ENCODE results near the gene STK16.
"Not testable (repeated sequence)": the region's sequence is repeated elsewhere in the genome, so short reads cannot be mapped to it uniquely, and the experiment has no call there.

Gene STK16

GRCh38 chr2:219285894-219286425 lies 40.7 kb downstream of the STK16 start:
- no CpG with 5 or more reads among the region's 17 CpGs for WGBS, 2 donors (ENCODE audit: extremely low coverage in 2 of 2, insufficient read length in 2 of 2, insufficient replicate concordance in 1 of 2)
- peak overlapping the region; percentile 60 for H3K9ac ChIP-seq (ENCODE audit: low read depth, low read length, poor library complexity)
- peak overlapping the region; percentile 29 for H3K27ac ChIP-seq (replicated peaks; ENCODE audit: low read length)

GRCh38 chr2:219286436-219287115 lies 41.3 kb downstream of the STK16 start:
- Histone ChIP-seq H3K14ac (ENCODE audit: low read length) (peak overlapping the region; percentile 97), H2BK15ac (ENCODE audit: low read length) (peak overlapping the region; percentile 37), H3K36me3 (replicated peaks in 1 of 2; ENCODE audit: control insufficient read depth in 2 of 2, insufficient read depth in 2 of 2, low read length in 2 of 2) (peaks cover 17 to 30% of the 10 kb centered on the region in 2 donors), H2AFZ (ENCODE audit: low read length) (no peak overlapping the region), H3K4me1 (ENCODE audit: control insufficient read depth in 2 of 2, insufficient read depth in 1 of 2, low read depth in 1 of 2, low read length in 2 of 2) (peaks cover 6 to 7% of the 10 kb centered on the region in 2 donors), H2BK12ac (ENCODE audit: low read length) (peak overlapping the region; percentile 46), H3K27me3 (ENCODE audit: control insufficient read depth in 3 of 3, insufficient read depth in 3 of 3, low read depth in 1 of 3, low read length in 3 of 3) (peaks cover 0 to 5% (median 0%) of the 10 kb centered on the region in 3 experiments), H2AK5ac (ENCODE audit: low read depth, low read length) (peak overlapping the region; percentile 97), H3K79me1 (ENCODE audit: low read depth, low read length) (peaks cover 7% of the 10 kb centered on the region), H3K23ac (ENCODE audit: low read depth, low read length, poor library complexity) (peak overlapping the region; percentile 91), H4K8ac (ENCODE audit: low read depth, low read length) (peak overlapping the region; percentile 99), H2BK5ac (ENCODE audit: low read length) (peak overlapping the region; percentile 66), H4K91ac (ENCODE audit: low read depth, low read length, poor library complexity) (no peak overlapping the region), H3K27ac (replicated peaks; ENCODE audit: low read length) (peak overlapping the region; percentile 37), H3K18ac (ENCODE audit: low read length) (peak overlapping the region; percentile 97), H3K4me3 (ENCODE audit: low read length in 2 of 2) (no peak overlapping the region), H3K4ac (ENCODE audit: low read length) (no peak overlapping the region), H2BK120ac (ENCODE audit: low read depth, low read length) (peak overlapping the region; percentile 81), H3K4me2 (ENCODE audit: insufficient read depth, low read length, poor library complexity, severe bottlenecking) (no peak overlapping the region), H3K9me3 (replicated peaks in 1 of 2; ENCODE audit: control insufficient read depth in 2 of 2, insufficient read depth in 1 of 2, low read depth in 1 of 2, low read length in 2 of 2) (no peaks in the 10 kb centered on the region), H3K9ac (ENCODE audit: low read depth, low read length, poor library complexity) (peak overlapping the region; percentile 60)
- WGBS, 2 donors (ENCODE audit: extremely low coverage in 2 of 2, insufficient read length in 2 of 2, insufficient replicate concordance in 1 of 2) = no CpG with 5 or more reads among the region's 12 CpGs
- no peak for DNase-seq (ENCODE audit: low spot score)

More at GRCh38 chr2:219285894-219286425, 40.7 kb downstream of the STK16 start:
- H3K18ac ChIP-seq (ENCODE audit: low read length) = peak overlapping the region; percentile 97
- H3K79me1 ChIP-seq (ENCODE audit: low read depth, low read length) = peaks cover 7% of the 10 kb centered on the region
- peak overlapping the region; percentile 81 for H2BK120ac ChIP-seq (ENCODE audit: low read depth, low read length)
- H3K4me1 ChIP-seq (ENCODE audit: control insufficient read depth in 2 of 2, insufficient read depth in 1 of 2, low read depth in 1 of 2, low read length in 2 of 2) = peaks cover 6 to 7% of the 10 kb centered on the region in 2 donors
- H3K4me2 ChIP-seq (ENCODE audit: insufficient read depth, low read length, poor library complexity, severe bottlenecking) = no peak overlapping the region
- DNase-seq (ENCODE audit: low spot score) = no peak
- H3K36me3 ChIP-seq (replicated peaks in 1 of 2; ENCODE audit: control insufficient read depth in 2 of 2, insufficient read depth in 2 of 2, low read length in 2 of 2) = peaks cover 17 to 36% of the 10 kb centered on the region in 2 donors
- H2BK12ac ChIP-seq (ENCODE audit: low read length) = no peak overlapping the region
- H3K4me3 ChIP-seq (ENCODE audit: low read length in 2 of 2) = no peak overlapping the region
- no peak overlapping the region for H3K4ac ChIP-seq (ENCODE audit: low read length)
- peak overlapping the region; percentile 99 for H2AK5ac ChIP-seq (ENCODE audit: low read depth, low read length)
- H3K23ac ChIP-seq (ENCODE audit: low read depth, low read length, poor library complexity) = peak overlapping the region; percentile 91
- no peaks in the 10 kb centered on the region for H3K9me3 ChIP-seq (replicated peaks in 1 of 2; ENCODE audit: control insufficient read depth in 2 of 2, insufficient read depth in 1 of 2, low read depth in 1 of 2, low read length in 2 of 2)
- H4K8ac ChIP-seq (ENCODE audit: low read depth, low read length) = peak overlapping the region; percentile 99
- H3K27me3 ChIP-seq (ENCODE audit: control insufficient read depth in 3 of 3, insufficient read depth in 3 of 3, low read depth in 1 of 3, low read length in 3 of 3) = no peaks in the 10 kb centered on the region
- peak overlapping the region; percentile 37 for H2BK15ac ChIP-seq (ENCODE audit: low read length)
- H2BK5ac ChIP-seq (ENCODE audit: low read length) = peak overlapping the region; percentile 66
- no peak overlapping the region for H2AFZ ChIP-seq (ENCODE audit: low read length)
- no peak overlapping the region for H4K91ac ChIP-seq (ENCODE audit: low read depth, low read length, poor library complexity)
- H3K14ac ChIP-seq (ENCODE audit: low read length) = peak overlapping the region; percentile 97

DNA sequence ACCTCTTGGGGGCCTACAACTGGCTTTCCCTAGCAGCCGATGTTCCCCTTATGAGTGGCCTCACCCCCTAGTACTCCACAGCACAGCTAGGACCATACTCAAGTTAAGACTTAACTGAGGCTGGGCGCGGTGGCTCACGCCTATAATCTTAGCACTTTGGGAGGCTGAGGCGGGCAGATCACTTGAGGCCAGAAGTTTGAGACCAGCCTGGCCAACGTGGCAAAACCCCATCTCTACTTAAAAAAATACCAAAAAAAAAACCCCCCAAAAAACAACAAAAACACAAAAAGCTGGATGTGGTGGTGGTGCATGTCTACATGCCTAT lies 41.8 kb downstream of the STK16 start:
- not testable (repeated sequence) for H2AFZ ChIP-seq (ENCODE audit: low read length); H3K9ac ChIP-seq (ENCODE audit: low read depth, low read length, poor library complexity); H4K91ac ChIP-seq (ENCODE audit: low read depth, low read length, poor library complexity); H3K4me1 ChIP-seq (ENCODE audit: control insufficient read depth in 2 of 2, insufficient read depth in 1 of 2, low read depth in 1 of 2, low read length in 2 of 2); H3K14ac ChIP-seq (ENCODE audit: low read length); H2BK120ac ChIP-seq (ENCODE audit: low read depth, low read length); H3K23ac ChIP-seq (ENCODE audit: low read depth, low read length, poor library complexity); H2AK5ac ChIP-seq (ENCODE audit: low read depth, low read length); H3K4ac ChIP-seq (ENCODE audit: low read length); H3K9me3 ChIP-seq (replicated peaks in 1 of 2; ENCODE audit: control insufficient read depth in 2 of 2, insufficient read depth in 1 of 2, low read depth in 1 of 2, low read length in 2 of 2); H2BK15ac ChIP-seq (ENCODE audit: low read length); H3K18ac ChIP-seq (ENCODE audit: low read length); H3K27me3 ChIP-seq (ENCODE audit: control insufficient read depth in 3 of 3, insufficient read depth in 3 of 3, low read depth in 1 of 3, low read length in 3 of 3); H2BK12ac ChIP-seq (ENCODE audit: low read length); DNase-seq (ENCODE audit: low spot score); H3K79me1 ChIP-seq (ENCODE audit: low read depth, low read length); H3K4me3 ChIP-seq (ENCODE audit: low read length in 2 of 2); H3K4me2 ChIP-seq (ENCODE audit: insufficient read depth, low read length, poor library complexity, severe bottlenecking); H3K27ac ChIP-seq (replicated peaks; ENCODE audit: low read length); H4K8ac ChIP-seq (ENCODE audit: low read depth, low read length)
- Histone ChIP-seq H2BK5ac (ENCODE audit: low read length) (peak overlapping the region; percentile 66), H3K36me3 (replicated peaks in 1 of 2; ENCODE audit: control insufficient read depth in 2 of 2, insufficient read depth in 2 of 2, low read length in 2 of 2) (peaks cover 14 to 26% of the 10 kb centered on the region in 2 donors)
- no CpG with 5 or more reads among the region's 6 CpGs for WGBS, 2 donors (ENCODE audit: extremely low coverage in 2 of 2, insufficient read length in 2 of 2, insufficient replicate concordance in 1 of 2)

GRCh38 chr2:219287580-219288265 lies 42.4 kb downstream of the STK16 start:
- no peak overlapping the region for H3K4ac ChIP-seq (ENCODE audit: low read length)
- H3K4me3 ChIP-seq (ENCODE audit: low read length in 2 of 2) = no peak overlapping the region
- no peak overlapping the region for H2BK5ac ChIP-seq (ENCODE audit: low read length)
- no peak overlapping the region for H3K18ac ChIP-seq (ENCODE audit: low read length)
- H2BK15ac ChIP-seq (ENCODE audit: low read length) = no peak overlapping the region
- no peak overlapping the region for H2BK12ac ChIP-seq (ENCODE audit: low read length)
- no peak for DNase-seq (ENCODE audit: low spot score)
- H4K91ac ChIP-seq (ENCODE audit: low read depth, low read length, poor library complexity) = no peak overlapping the region
- peaks cover 6 to 7% of the 10 kb centered on the region in 2 donors for H3K4me1 ChIP-seq (ENCODE audit: control insufficient read depth in 2 of 2, insufficient read depth in 1 of 2, low read depth in 1 of 2, low read length in 2 of 2)
- H3K27me3 ChIP-seq (ENCODE audit: control insufficient read depth in 3 of 3, insufficient read depth in 3 of 3, low read depth in 1 of 3, low read length in 3 of 3) = peaks cover 0 to 10% (median 0%) of the 10 kb centered on the region in 3 experiments
- H3K79me1 ChIP-seq (ENCODE audit: low read depth, low read length) = peaks cover 7% of the 10 kb centered on the region
- H3K4me2 ChIP-seq (ENCODE audit: insufficient read depth, low read length, poor library complexity, severe bottlenecking) = no peak overlapping the region
- H2AFZ ChIP-seq (ENCODE audit: low read length) = no peak overlapping the region
- no peak overlapping the region for H4K8ac ChIP-seq (ENCODE audit: low read depth, low read length)
- no peak overlapping the region for H2AK5ac ChIP-seq (ENCODE audit: low read depth, low read length)
- WGBS, 2 donors (ENCODE audit: extremely low coverage in 2 of 2, insufficient read length in 2 of 2, insufficient replicate concordance in 1 of 2) = no CpG with 5 or more reads among the region's 10 CpGs
- no peak overlapping the region for H3K14ac ChIP-seq (ENCODE audit: low read length)
- H3K36me3 ChIP-seq (replicated peaks in 1 of 2; ENCODE audit: control insufficient read depth in 2 of 2, insufficient read depth in 2 of 2, low read length in 2 of 2) = peaks cover 14 to 20% of the 10 kb centered on the region in 2 donors
- H3K27ac ChIP-seq (replicated peaks; ENCODE audit: low read length) = no peak overlapping the region
- H2BK120ac ChIP-seq (ENCODE audit: low read depth, low read length) = no peak overlapping the region
- no peak overlapping the region for H3K23ac ChIP-seq (ENCODE audit: low read depth, low read length, poor library complexity)
- H3K9me3 ChIP-seq (replicated peaks in 1 of 2; ENCODE audit: control insufficient read depth in 2 of 2, insufficient read depth in 1 of 2, low read depth in 1 of 2, low read length in 2 of 2) = peaks cover 0 to under 1% of the 10 kb centered on the region in 2 donors
- no peak overlapping the region for H3K9ac ChIP-seq (ENCODE audit: low read depth, low read length, poor library complexity)

Measured in neuronal stem cell (in vitro differentiated cells).